Activated CD4-positive, alpha-beta memory T cell treated with anti-CD3 and anti-CD28 coated beads, Interleukin-2, amount 10 ng/mL, durations not matched to agents 7 days and 5 days (primary cell): Measurements from ENCODE around the gene STEAP1. TPM values are rescaled to one million over a fixed set of nuclear protein-coding genes. Genes with fewer than 3 reads are reported as not detected.
"Not testable (repeated sequence)": the region's sequence is repeated elsewhere in the genome, so short reads cannot be mapped to it uniquely, and the experiment has no call there.

ENCODE experiments used
- CTCF ChIA-PET: fragments of 350-600 bp; sonication (Branson Sonifier 250); formaldehyde crosslinking; loops from one replicate; lab custom pipeline; 2021; ENCODE audit warnings: antibody characterized with exemption, inconsistent platforms; lab: Charles Lee
- POLR2A ChIA-PET: fragments of 350-600 bp; sonication (Branson Sonifier 250); formaldehyde crosslinking; loops from one replicate; lab custom pipeline; 2021; ENCODE audit warnings: antibody characterized with exemption; lab: Charles Lee
- DNase-seq: peaks from one replicate; pipeline ENCODE4 v3.0.0-alpha.2; 2020
- H3K27ac Mint-ChIP-seq: one replicate; pipeline ENCODE4 v1.8.0; 2021; ENCODE audit warnings: mild to moderate bottlenecking, mixed read lengths
- H3K27me3 Mint-ChIP-seq: one replicate; pipeline ENCODE4 v1.8.0; 2021; ENCODE audit warnings: mixed read lengths
- H3K36me3 Mint-ChIP-seq: one replicate; pipeline ENCODE4 v1.8.0; 2021; ENCODE audit warnings: low read depth, mixed read lengths
- H3K4me1 Mint-ChIP-seq: one replicate; pipeline ENCODE4 v1.8.0; 2021; ENCODE audit warnings: mixed read lengths
- H3K4me3 Mint-ChIP-seq: one replicate; pipeline ENCODE4 v1.8.0; 2021; ENCODE audit warnings: mild to moderate bottlenecking, mixed read lengths
- H3K9me3 Mint-ChIP-seq: one replicate; pipeline ENCODE4 v1.8.0; 2021; ENCODE audit warnings: mixed read lengths
- total RNA-seq, 2 experiments: library from RNA; stranded (reverse); gene quantifications; one replicate each; pipeline ENCODE4 v1.2.3, GENCODE V29; 2021

STEAP1 gene
- under 1 TPM; 0.25 to 0.53 TPM for total RNA-seq

DNA sequence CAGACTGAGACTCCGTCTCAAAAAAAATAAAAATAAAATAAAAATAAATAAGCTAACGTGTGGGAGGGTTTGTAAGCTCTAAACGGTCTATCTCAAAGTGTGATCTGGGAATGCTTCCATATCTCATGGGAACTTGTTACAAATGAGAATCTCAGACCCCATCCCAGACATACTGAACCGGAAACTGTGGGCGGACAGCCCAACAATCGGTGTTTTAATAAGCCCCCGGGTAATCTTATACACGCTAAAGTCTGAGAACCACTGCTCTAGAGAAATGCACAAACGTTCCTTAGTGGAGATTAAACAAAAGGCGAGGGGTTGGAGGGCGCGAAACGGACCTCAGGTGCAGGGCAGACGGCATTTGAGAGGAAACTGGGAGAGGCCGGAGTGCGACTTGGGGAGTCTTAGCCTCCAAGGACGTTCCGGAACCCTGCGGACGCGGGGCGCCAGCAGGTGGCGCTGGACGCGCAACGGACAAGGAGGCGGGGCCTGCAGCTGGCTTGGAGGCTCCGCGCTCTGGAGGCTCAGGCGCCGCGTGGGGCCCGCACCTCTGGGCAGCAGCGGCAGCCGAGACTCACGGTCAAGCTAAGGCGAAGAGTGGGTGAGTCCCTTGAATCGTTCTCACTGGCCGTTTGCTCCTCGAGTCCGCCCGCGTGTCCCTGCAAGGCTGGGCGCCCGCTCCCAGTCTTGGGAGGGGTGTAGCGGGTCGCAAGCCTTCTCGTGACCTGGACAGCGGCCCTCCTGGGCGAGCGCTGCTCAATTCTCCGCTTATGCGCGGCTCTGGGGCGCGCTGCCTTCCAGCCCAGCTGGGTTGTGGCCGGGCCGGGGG, at the start of gene STEAP1:
TSS of gene STEAP1 (plus strand) at position 527 of the 829 bp plus-strand sequence. CDS start 5,320 bp downstream, outside the sequence.
- H3K4me1 Mint-ChIP-seq, H3K9me3 Mint-ChIP-seq, H3K36me3 Mint-ChIP-seq, POLR2A ChIA-PET, H3K27ac Mint-ChIP-seq: not testable (repeated sequence)
- CTCF ChIA-PET: interaction anchor here (0.8 to 2.9 kb wide), 13 partner anchors 19 to 313 kb away, joined by 3 to 71 read pairs (median 4); partner anchors contain the start of genes CLDN12 and GTPBP10
- Mint-ChIP-seq H3K4me3 (peak within 1 kb of the TSS; percentile 54), H3K27me3 (peaks cover 27% of the 10 kb centered on the region)
- peak; percentile 86 for DNase-seq

- peaks cover 25% of the 10 kb centered on the region for H3K27me3 Mint-ChIP-seq
- POLR2A ChIA-PET, H3K4me3 Mint-ChIP-seq, CTCF ChIA-PET, H3K36me3 Mint-ChIP-seq, H3K9me3 Mint-ChIP-seq, DNase-seq, H3K27ac Mint-ChIP-seq, H3K4me1 Mint-ChIP-seq: not testable (repeated sequence)
These were observed 39.3 kb upstream of the STEAP1 start for GRCh38 chr7:90114972-90115371.

DNA sequence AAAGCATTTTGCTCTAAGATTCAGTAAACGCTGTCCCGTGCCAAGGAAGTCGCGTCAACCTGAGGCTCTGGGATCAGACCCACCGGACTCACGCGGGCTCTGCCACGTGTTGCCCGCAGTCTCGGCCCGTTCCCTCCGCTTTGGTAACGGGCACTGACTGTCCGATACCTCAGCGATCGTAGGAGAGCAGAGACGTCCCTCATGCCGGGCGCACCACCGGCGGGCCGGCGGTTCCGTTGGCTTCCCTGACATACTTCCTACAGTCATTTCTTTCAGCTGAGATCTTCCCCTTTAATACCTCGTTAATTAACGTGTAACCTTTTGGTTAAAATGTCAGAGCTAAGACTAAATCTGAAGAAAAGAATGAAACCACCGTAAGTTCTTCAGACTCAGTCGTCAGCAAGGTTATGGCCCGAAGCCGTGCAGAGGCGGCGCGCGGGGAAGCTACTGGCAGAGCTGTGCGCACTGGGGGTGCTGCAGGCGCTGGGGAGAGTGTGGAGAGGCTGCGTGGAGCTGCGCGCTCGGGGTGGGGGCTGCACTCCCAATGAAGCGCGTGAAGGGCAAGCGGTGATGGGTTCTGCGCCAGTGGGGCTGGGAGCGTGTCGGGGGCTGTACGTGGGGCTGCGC, 35.6 kb upstream of the STEAP1 start:
- POLR2A ChIA-PET, H3K36me3 Mint-ChIP-seq, CTCF ChIA-PET, H3K27ac Mint-ChIP-seq, H3K4me1 Mint-ChIP-seq, H3K9me3 Mint-ChIP-seq, DNase-seq: not testable (repeated sequence)
- Mint-ChIP-seq H3K27me3 (peaks cover 34% of the 10 kb centered on the region), H3K4me3 (peak overlapping the region; percentile 39)

GRCh38 chr7:90119178-90119971, 34.9 kb upstream of the STEAP1 start:
- H3K27me3 Mint-ChIP-seq: peaks cover 36% of the 10 kb centered on the region
- H3K36me3 Mint-ChIP-seq: no peaks in the 10 kb centered on the region
- no peak overlapping the region for H3K27ac Mint-ChIP-seq
- ChIA-PET POLR2A (no interaction called here), CTCF (no interaction called here)
- H3K9me3 Mint-ChIP-seq: no peaks in the 10 kb centered on the region
- peak overlapping the region; percentile 32 for H3K4me3 Mint-ChIP-seq
- DNase-seq: no peak
- peaks cover 6% of the 10 kb centered on the region for H3K4me1 Mint-ChIP-seq

DNA sequence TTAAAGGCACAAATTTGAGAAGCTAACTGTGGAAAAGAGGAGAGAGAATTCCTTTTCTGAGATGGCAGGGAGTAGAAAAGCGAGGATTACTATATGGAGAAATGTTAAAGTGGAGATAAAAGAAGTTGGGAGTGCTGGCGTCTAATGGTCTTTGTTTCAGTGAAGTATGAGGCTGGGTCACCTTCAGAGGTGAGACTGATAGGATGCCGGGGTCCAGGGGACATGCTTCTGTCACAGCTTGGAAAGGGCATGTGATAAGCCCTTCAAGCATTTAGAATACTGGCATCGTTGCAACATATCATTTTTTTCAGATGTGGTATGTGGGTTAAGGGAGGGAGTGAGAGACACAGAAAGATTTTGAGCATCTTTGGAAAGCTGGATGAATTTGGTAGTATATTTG, 34.1 kb upstream of the STEAP1 start:
- H3K27me3 Mint-ChIP-seq: peaks cover 36% of the 10 kb centered on the region
- POLR2A ChIA-PET, H3K4me3 Mint-ChIP-seq: not testable (repeated sequence)

GRCh38 chr7:90131746-90132145, 22.5 kb upstream of the STEAP1 start:
- H3K36me3 Mint-ChIP-seq, H3K4me1 Mint-ChIP-seq, H3K27ac Mint-ChIP-seq, H3K4me3 Mint-ChIP-seq, CTCF ChIA-PET, DNase-seq, POLR2A ChIA-PET, H3K27me3 Mint-ChIP-seq, H3K9me3 Mint-ChIP-seq: not testable (repeated sequence)

More for the DNA sequence above, 34.1 kb upstream of the STEAP1 start:
- CTCF ChIA-PET, DNase-seq, H3K36me3 Mint-ChIP-seq, H3K27ac Mint-ChIP-seq, H3K4me1 Mint-ChIP-seq, H3K9me3 Mint-ChIP-seq: not testable (repeated sequence)

GRCh38 chr7:90147079-90147960, 6.9 kb upstream of the STEAP1 start:
- H3K27ac Mint-ChIP-seq, H3K27me3 Mint-ChIP-seq, DNase-seq, H3K4me3 Mint-ChIP-seq, H3K9me3 Mint-ChIP-seq, H3K4me1 Mint-ChIP-seq, H3K36me3 Mint-ChIP-seq, POLR2A ChIA-PET, CTCF ChIA-PET: not testable (repeated sequence)

DNA sequence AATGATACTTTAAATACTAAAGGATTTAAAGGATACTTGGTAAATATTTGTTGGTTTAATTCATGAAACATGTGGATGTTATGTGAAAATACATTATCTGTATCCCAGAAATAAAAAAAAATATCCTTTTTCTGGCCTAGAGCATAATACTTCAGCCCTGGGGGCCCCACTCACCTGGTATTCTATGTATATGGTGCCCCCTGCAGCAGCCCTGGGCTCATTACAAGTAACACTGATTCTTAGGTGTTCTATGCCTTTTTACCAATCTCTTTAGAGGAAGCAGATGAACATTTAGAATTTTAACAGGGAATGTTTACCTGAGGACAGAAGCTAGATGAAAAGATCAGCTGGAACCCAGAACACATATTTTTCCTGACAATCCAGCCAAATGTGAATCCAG, 4.8 kb upstream of the STEAP1 start:
- POLR2A ChIA-PET, H3K9me3 Mint-ChIP-seq, H3K36me3 Mint-ChIP-seq, CTCF ChIA-PET, H3K4me3 Mint-ChIP-seq, H3K27ac Mint-ChIP-seq, H3K4me1 Mint-ChIP-seq, DNase-seq: not testable (repeated sequence)
- peaks cover 14% of the 10 kb centered on the region for H3K27me3 Mint-ChIP-seq

DNA sequence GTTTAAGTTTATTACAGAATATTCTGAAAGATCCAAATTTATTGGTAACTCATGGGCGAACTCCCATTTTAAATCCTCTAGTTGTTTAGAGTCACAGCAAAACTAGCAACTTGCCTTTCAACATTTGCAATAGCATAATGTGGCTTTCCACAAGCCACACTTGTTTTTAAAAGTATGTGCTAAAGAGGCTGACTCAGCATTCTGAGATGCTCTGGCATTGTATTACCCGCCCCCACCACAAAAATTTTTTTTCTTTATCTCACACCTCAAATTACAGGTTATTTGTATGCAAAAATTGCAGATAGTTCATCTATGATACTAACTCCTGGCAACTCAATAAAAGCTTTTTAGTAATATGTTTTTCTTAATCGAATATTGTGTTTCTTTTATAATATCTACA, 2.4 kb upstream of the STEAP1 start:
- H3K9me3 Mint-ChIP-seq, H3K4me1 Mint-ChIP-seq, DNase-seq, H3K27ac Mint-ChIP-seq, H3K36me3 Mint-ChIP-seq, POLR2A ChIA-PET, H3K4me3 Mint-ChIP-seq: not testable (repeated sequence)
- CTCF ChIA-PET: interaction anchor here (1.1 kb wide), 1 partner anchor 281 kb away, joined by 3 read pairs; no protein-coding TSS in a partner anchor
- peaks cover 25% of the 10 kb centered on the region for H3K27me3 Mint-ChIP-seq

GRCh38 chr7:90152642-90153253, 1.5 kb upstream of the STEAP1 start:
- H3K9me3 Mint-ChIP-seq, H3K4me3 Mint-ChIP-seq, POLR2A ChIA-PET, H3K4me1 Mint-ChIP-seq, H3K36me3 Mint-ChIP-seq, H3K27ac Mint-ChIP-seq, DNase-seq: not testable (repeated sequence)
- H3K27me3 Mint-ChIP-seq: peaks cover 27% of the 10 kb centered on the region
- CTCF ChIA-PET: interaction anchor here (0.6 to 2.9 kb wide), 9 partner anchors 26 to 280 kb away, joined by 3 to 71 read pairs (median 5); no protein-coding TSS in a partner anchor

DNA sequence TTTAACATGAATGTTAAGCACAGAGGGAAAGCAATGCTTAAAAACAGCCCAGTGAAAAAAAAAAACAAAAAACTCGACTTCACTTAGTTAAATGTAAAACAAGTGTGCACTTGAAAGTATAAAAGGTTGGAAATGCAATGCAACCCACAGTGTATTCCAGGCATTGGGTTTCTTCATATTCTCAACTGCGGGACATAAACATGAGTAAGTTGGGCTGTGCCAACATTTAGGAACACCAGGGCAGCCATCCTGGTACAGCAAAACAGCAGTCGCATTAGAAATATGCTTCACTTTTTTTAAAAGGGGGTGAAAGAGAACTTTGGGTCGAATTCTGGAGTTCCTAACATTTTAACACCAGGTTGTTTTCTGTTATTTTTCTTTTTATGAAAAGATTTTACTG, 937 bp downstream of the STEAP1 start:
- H3K4me1 Mint-ChIP-seq: peaks cover 5% of the 10 kb centered on the region
- H3K27ac Mint-ChIP-seq: no peak overlapping the region
- H3K36me3 Mint-ChIP-seq: no peaks in the 10 kb centered on the region
- ChIA-PET POLR2A (no interaction called here), CTCF (interaction anchor here (2.1 to 2.9 kb wide), 3 partner anchors 23 to 272 kb away, joined by 6 to 71 read pairs (median 10); no protein-coding TSS in a partner anchor)
- no peak overlapping the region for H3K4me3 Mint-ChIP-seq
- no peaks in the 10 kb centered on the region for H3K9me3 Mint-ChIP-seq
- no peak for DNase-seq
- H3K27me3 Mint-ChIP-seq: peaks cover 27% of the 10 kb centered on the region

DNA sequence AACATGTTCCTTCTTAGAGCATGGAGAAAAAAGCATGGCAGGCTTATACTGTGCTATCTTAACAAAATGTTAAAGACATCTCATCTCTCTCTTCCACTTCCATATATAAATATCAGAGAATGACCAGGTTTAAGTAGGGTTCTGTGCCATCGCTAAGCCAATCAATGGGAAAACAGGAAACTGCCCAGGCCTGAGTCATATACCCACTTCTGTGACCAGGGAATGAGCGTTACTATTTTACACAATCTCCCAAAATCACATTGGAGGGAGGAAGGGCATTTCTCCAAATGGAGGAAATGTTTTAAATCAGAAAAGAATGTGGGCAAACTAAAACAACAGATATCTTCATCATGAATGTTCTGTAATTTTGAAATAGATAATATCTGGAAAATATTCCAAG, 3.1 kb downstream of the STEAP1 start:
- CTCF ChIA-PET, H3K9me3 Mint-ChIP-seq, POLR2A ChIA-PET, H3K4me1 Mint-ChIP-seq, H3K27ac Mint-ChIP-seq, H3K4me3 Mint-ChIP-seq, H3K36me3 Mint-ChIP-seq, DNase-seq: not testable (repeated sequence)
- H3K27me3 Mint-ChIP-seq: peaks cover 23% of the 10 kb centered on the region
